ENCODE measurements around the gene MOB3C. TPM values are rescaled to one million over a fixed set of nuclear protein-coding genes. Genes with fewer than 3 reads are reported as not detected.

MOB3C gene
- polyA plus RNA-seq, 3 donors = 5.3 to 18.1 (median 6.1) TPM

- Histone ChIP-seq H3K4me3 (replicated peaks in 1 of 3; ENCODE audit: low read depth in 2 of 3, low read length in 3 of 3) (no peak overlapping the region), H3K36me3 (replicated peaks in 1 of 2; ENCODE audit: control insufficient read depth in 1 of 2, insufficient read depth in 2 of 2, low read length in 2 of 2) (peaks cover 31 to 69% of the 10 kb centered on the region in 2 donors), H3K4me1 (ENCODE audit: control insufficient read depth in 1 of 2, insufficient read depth in 2 of 2, low read length in 2 of 2) (no peaks in the 10 kb centered on the region), H3K79me2 (ENCODE audit: insufficient read depth, low read length) (no peaks in the 10 kb centered on the region), H3K27ac (ENCODE audit: low read depth in 1 of 2, low read length in 2 of 2) (no peak overlapping the region), H3K4me2 (replicated peaks; ENCODE audit: extremely low read depth, low read length, poor library complexity, severe bottlenecking) (no peak overlapping the region), H3K27me3 (ENCODE audit: control insufficient read depth in 2 of 2, insufficient read depth in 2 of 2, low read length in 2 of 2) (no peaks in the 10 kb centered on the region), H3K9me3 (replicated peaks in 1 of 2; ENCODE audit: control insufficient read depth in 1 of 2, insufficient read depth in 1 of 2, low read length in 2 of 2) (peaks cover 0 to 9% of the 10 kb centered on the region in 2 donors), H4K20me1 (ENCODE audit: insufficient read depth, low read length) (no peaks in the 10 kb centered on the region), H2AFZ (ENCODE audit: insufficient read depth, low read depth, low read length, poor library complexity, severe bottlenecking) (no peak overlapping the region), H3K9ac (ENCODE audit: insufficient read depth, low read length, poor library complexity, severe bottlenecking) (no peak overlapping the region)
- Mint-ChIP-seq H3K27me3 (ENCODE audit: low read depth in 3 of 3) (no peaks in the 10 kb centered on the region), H3K9me3 (peaks cover 0 to 19% (median 9%) of the 10 kb centered on the region in 7 donors), H3K27ac (no peak overlapping the region), H3K36me3 (peaks cover 58 to 68% of the 10 kb centered on the region in 2 donors), H3K4me1 (no peaks in the 10 kb centered on the region), H3K4me3 (no peak overlapping the region)
- no peak for TF ChIP-seq CTCF (IDR thresholded peaks at IDR 0.05)
- intact Hi-C loops (cut with micrococcal nuclease) = no loop called here
- DNase-seq = no peak
- no CpG with 5 or more reads among the region's 3 CpGs for WGBS (ENCODE audit: insufficient coverage)
These were observed 33.9 kb upstream of the MOB3C start for GRCh38 chr1:46650491-46650890.

- Histone ChIP-seq H3K4me2 (replicated peaks; ENCODE audit: extremely low read depth, low read length, poor library complexity, severe bottlenecking) (no peak overlapping the region), H3K27me3 (ENCODE audit: control insufficient read depth in 2 of 2, insufficient read depth in 2 of 2, low read length in 2 of 2) (no peaks in the 10 kb centered on the region), H3K79me2 (ENCODE audit: insufficient read depth, low read length) (no peaks in the 10 kb centered on the region), H3K9me3 (replicated peaks in 1 of 2; ENCODE audit: control insufficient read depth in 1 of 2, insufficient read depth in 1 of 2, low read length in 2 of 2) (peaks cover 0 to 9% of the 10 kb centered on the region in 2 donors), H3K36me3 (replicated peaks in 1 of 2; ENCODE audit: control insufficient read depth in 1 of 2, insufficient read depth in 2 of 2, low read length in 2 of 2) (peaks cover 28 to 62% of the 10 kb centered on the region in 2 donors), H3K9ac (ENCODE audit: insufficient read depth, low read length, poor library complexity, severe bottlenecking) (no peak overlapping the region), H3K27ac (ENCODE audit: low read depth in 1 of 2, low read length in 2 of 2) (no peak overlapping the region), H4K20me1 (ENCODE audit: insufficient read depth, low read length) (no peaks in the 10 kb centered on the region), H2AFZ (ENCODE audit: insufficient read depth, low read depth, low read length, poor library complexity, severe bottlenecking) (no peak overlapping the region), H3K4me3 (replicated peaks in 1 of 3; ENCODE audit: low read depth in 2 of 3, low read length in 3 of 3) (no peak overlapping the region), H3K4me1 (ENCODE audit: control insufficient read depth in 1 of 2, insufficient read depth in 2 of 2, low read length in 2 of 2) (no peaks in the 10 kb centered on the region)
- no peak for TF ChIP-seq CTCF (IDR thresholded peaks at IDR 0.05)
- peaks cover 56 to 66% of the 10 kb centered on the region in 2 donors for H3K36me3 Mint-ChIP-seq
- peaks cover 0 to 15% (median 8%) of the 10 kb centered on the region in 7 donors for H3K9me3 Mint-ChIP-seq
- H3K27me3 Mint-ChIP-seq (ENCODE audit: low read depth in 3 of 3) = no peaks in the 10 kb centered on the region
- no peak overlapping the region for H3K27ac Mint-ChIP-seq
- no peak for DNase-seq
- no peak overlapping the region for H3K4me3 Mint-ChIP-seq
- 100% methylated on average over 1 of the region's 2 CpGs for WGBS (ENCODE audit: insufficient coverage)
- intact Hi-C loops (cut with micrococcal nuclease) = no loop called here
- H3K4me1 Mint-ChIP-seq = no peaks in the 10 kb centered on the region
These were observed 33.2 kb upstream of the MOB3C start for GRCh38 chr1:46649764-46650163.
